Endothelial cell of umbilical vein (primary cell): Measurements from ENCODE around the gene PTGDR. TPM values are rescaled to one million over a fixed set of nuclear protein-coding genes. Genes with fewer than 3 reads are reported as not detected.

Experiments
- BruUV-seq: library from RNA; stranded (reverse); fragments of 400-500 nt; replicated peaks from 2 replicates; lab custom pipeline; 2021; lab: Mats Ljungman, UMichigan
- CTCF ChIA-PET: fragments of 300-600, 350-600 bp; sonication (Branson Sonifier 250); formaldehyde crosslinking; loops from one replicate; lab custom pipeline; 2021; ENCODE audit warnings: antibody characterized with exemption, inconsistent platforms; lab: Charles Lee
- POLR2A ChIA-PET: fragments of 300-600, 350-600 bp; sonication (Branson Sonifier 250); formaldehyde crosslinking; loops from one replicate; lab custom pipeline; 2021; ENCODE audit warnings: antibody characterized with exemption, inconsistent platforms; lab: Charles Lee
- DNase-seq: peaks from one replicate; pipeline ENCODE4 v3.0.0-alpha.2; 2011; ENCODE audit warnings: low read depth, low spot score
- FAIRE-seq: peaks from 2 replicates; lab custom pipeline; 2011; peaks lifted over from hg19 to GRCh38; lab: Jason Lieb, UNC
- H2AFZ ChIP-seq: 2 replicates; pipeline ENCODE4 v1.6.0; 2012; ENCODE audit warnings: low read depth, low read length, control low read depth, inconsistent platforms
- H3K27ac ChIP-seq: 2 replicates; pipeline ENCODE4 v1.5.1; 2011; ENCODE audit warnings: low read depth, mild to moderate bottlenecking, control low read depth, low read length, moderate library complexity; ENCODE audit not compliant: insufficient read depth
- H3K27me3 ChIP-seq, 2 experiments: 2 replicates each; pipeline versions ENCODE4 v1.6.0 to v1.6.1; 2011; ENCODE audit warnings: low read length in 2 of 2, mixed read lengths in 1 of 2; ENCODE audit not compliant: control insufficient read depth in 2 of 2, insufficient read depth in 2 of 2
- H3K36me3 ChIP-seq, 2 experiments: 2 replicates in 1 of 2; 3 replicates in 1 of 2; pipeline ENCODE4 v1.5.1; 2011; ENCODE audit warnings: low read length in 2 of 2, mild to moderate bottlenecking in 1 of 2, moderate library complexity in 1 of 2; ENCODE audit not compliant: control insufficient read depth in 2 of 2, insufficient read depth in 2 of 2; ENCODE audit errors: extremely low read depth in 1 of 2
- H3K4me1 ChIP-seq: 3 replicates; pipeline ENCODE4 v1.5.1; 2011; ENCODE audit warnings: mild to moderate bottlenecking, low read length; ENCODE audit not compliant: control insufficient read depth, insufficient read depth; ENCODE audit errors: extremely low read depth
- H3K4me2 ChIP-seq: 2 replicates; pipeline ENCODE4 v1.6.1; 2011; ENCODE audit warnings: low read length, control low read depth, mixed read lengths; ENCODE audit not compliant: insufficient read depth
- H3K4me3 ChIP-seq, 3 experiments: fragments of 200-600 bp in 1 of 3; sonication (generic), shearing (Covaris generic) in 1 of 3; replicated peaks in 1 of 3; 2 replicates each; pipeline ENCODE4 v1.5.1; 2011 to 2016; ENCODE audit warnings: control low read depth in 3 of 3, low read length in 3 of 3, mild to moderate bottlenecking in 2 of 3, inconsistent platforms in 1 of 3, low read depth in 1 of 3, moderate library complexity in 1 of 3; ENCODE audit not compliant: insufficient read depth in 1 of 3
- H3K79me2 ChIP-seq: 2 replicates; pipeline ENCODE4 v1.6.0; 2012; ENCODE audit warnings: low read length, inconsistent platforms; ENCODE audit not compliant: control insufficient read depth, insufficient read depth
- H3K9ac ChIP-seq: replicated peaks from 2 replicates; pipeline ENCODE3; 2011; ENCODE audit warnings: low read length, control low read depth; ENCODE audit not compliant: insufficient read depth; ENCODE audit errors: extremely low read depth
- H3K9me1 ChIP-seq: replicated peaks from 3 replicates; pipeline ENCODE4 v1.6.0; 2011; ENCODE audit warnings: mild to moderate bottlenecking, low read length; ENCODE audit not compliant: control insufficient read depth, insufficient read depth; ENCODE audit errors: extremely low read depth
- H3K9me3 ChIP-seq: replicated peaks from 2 replicates; pipeline ENCODE4 v1.5.1; 2012; ENCODE audit warnings: low read length, inconsistent platforms; ENCODE audit not compliant: control insufficient read depth, insufficient read depth
- H4K20me1 ChIP-seq: replicated peaks from 2 replicates; pipeline ENCODE3; 2011; ENCODE audit warnings: mild to moderate bottlenecking, low read length; ENCODE audit not compliant: control insufficient read depth, insufficient read depth; ENCODE audit errors: extremely low read depth
- EZH2 ChIP-seq: IDR thresholded peaks from 2 replicates; pipeline ENCODE4 v1.6.1; 2012; ENCODE audit warnings: borderline replicate concordance, low read depth, mild to moderate bottlenecking, moderate library complexity, low read length, inconsistent platforms; ENCODE audit not compliant: severe bottlenecking
- FOS ChIP-seq: IDR thresholded peaks from 2 replicates; pipeline ENCODE4 v1.6.1; 2011; ENCODE audit warnings: mild to moderate bottlenecking, low read length, moderate library complexity, borderline replicate concordance; ENCODE audit not compliant: insufficient read depth
- GATA2 ChIP-seq: IDR thresholded peaks from 2 replicates; pipeline ENCODE4 v1.7.0; 2011; ENCODE audit warnings: low read depth, mild to moderate bottlenecking, moderate library complexity, mixed read lengths, low read length; ENCODE audit not compliant: insufficient read length, insufficient read depth
- JUN ChIP-seq: IDR thresholded peaks from 2 replicates; pipeline ENCODE4 v1.6.1; 2011; ENCODE audit warnings: borderline replicate concordance, low read depth; ENCODE audit not compliant: insufficient read length, insufficient read depth
- MYC ChIP-seq: IDR thresholded peaks from one replicate; pipeline ENCODE4 v1.6.1; 2011; ENCODE audit warnings: mild to moderate bottlenecking, low read depth, low read length
- POLR2A ChIP-seq: IDR thresholded peaks from 2 replicates; pipeline ENCODE4 v1.6.1; 2012; ENCODE audit warnings: low read depth, mild to moderate bottlenecking, control low read depth, low read length
- POLR2AphosphoS5 ChIP-seq: IDR thresholded peaks from 2 replicates; pipeline ENCODE4 v1.6.1; 2012; ENCODE audit warnings: low read depth, mild to moderate bottlenecking, control low read depth, low read length, moderate library complexity; ENCODE audit not compliant: insufficient read depth
- dilution Hi-C: fragments of 300-500 bp; cut with MboI; formaldehyde crosslinking; loops from one replicate; pipeline ENCODE4 v1.15.0; 2019; ENCODE audit warnings: low sequenced_read_pairs; ENCODE audit not compliant: extremely low pct_ligation_motif_present
- intact Hi-C: fragments of 100-400 bp; cut with micrococcal nuclease; formaldehyde crosslinking; loops from one replicate; pipeline ENCODE4 v1.10.0; 2022
- polyA plus RNA-seq, 4 experiments: library from polyadenylated mRNA; depleted of rRNA in 3 of 4; stranded (reverse) in 3 of 4; unstranded in 1 of 4; fragments of >200 nt; gene quantifications; 2 replicates each; pipeline versions ENCODE4 v1.2.1 to v1.2.3, GENCODE V29; 2011 to 2012; ENCODE audit warnings: missing spikeins in 1 of 4
- total RNA-seq: library from RNA; stranded (reverse); gene quantifications from 2 replicates; pipeline ENCODE4 v1.2.3, GENCODE V29; 2021
- TF ChIP-seq, protein P1 (sequence below), 2 donors: IDR thresholded peaks; 1 replicate in 1 of 2; 2 replicates in 1 of 2; pipeline ENCODE4 v1.5.1; 2011; ENCODE audit warnings: low read length in 2 of 2, mild to moderate bottlenecking in 2 of 2, moderate library complexity in 2 of 2, control low read depth in 1 of 2, inconsistent platforms in 1 of 2, low read depth in 1 of 2; ENCODE audit not compliant: insufficient read depth in 1 of 2; ENCODE audit errors: extremely low read depth in 1 of 2
- TF ChIP-seq, protein P2 (sequence below): IDR thresholded peaks from 2 replicates; pipeline ENCODE4 v1.6.1; 2011; ENCODE audit not compliant: insufficient read depth, insufficient read length

Gene PTGDR
- total and polyA plus RNA-seq, 2 donors (not counting 3 experiments of a cell fraction or from before 2014, with no cell fraction given), result not detected

GRCh38 chr14:52265253-52265652, 2.2 kb upstream of the PTGDR start:
- Histone ChIP-seq H3K4me2 (no peak overlapping the region), H3K9me1 (no peaks in the 10 kb centered on the region), H3K9ac (no peak overlapping the region), H3K27ac (no peak overlapping the region), H3K36me3 (no peaks in the 10 kb centered on the region), H3K4me1 (peaks cover 7% of the 10 kb centered on the region), H3K79me2 (no peaks in the 10 kb centered on the region), H3K27me3 (peaks cover 56 to 57% of the 10 kb centered on the region in 2 experiments), H2AFZ (no peak overlapping the region), H3K9me3 (no peaks in the 10 kb centered on the region), H4K20me1 (no peaks in the 10 kb centered on the region), H3K4me3 (no peak overlapping the region)
- CTCF ChIA-PET, result no interaction called here
- FAIRE-seq (no peak), DNase-seq (peak; percentile 61)
- dilution Hi-C loops, result no loop called here
- POLR2A ChIA-PET, result no interaction called here
- intact Hi-C loops, result no loop called here
- BruUV-seq, result no TSS peak
- TF ChIP-seq POLR2AphosphoS5 (peak; percentile 49), GATA2 (peak; percentile 34), EZH2 (no peak)

DNA sequence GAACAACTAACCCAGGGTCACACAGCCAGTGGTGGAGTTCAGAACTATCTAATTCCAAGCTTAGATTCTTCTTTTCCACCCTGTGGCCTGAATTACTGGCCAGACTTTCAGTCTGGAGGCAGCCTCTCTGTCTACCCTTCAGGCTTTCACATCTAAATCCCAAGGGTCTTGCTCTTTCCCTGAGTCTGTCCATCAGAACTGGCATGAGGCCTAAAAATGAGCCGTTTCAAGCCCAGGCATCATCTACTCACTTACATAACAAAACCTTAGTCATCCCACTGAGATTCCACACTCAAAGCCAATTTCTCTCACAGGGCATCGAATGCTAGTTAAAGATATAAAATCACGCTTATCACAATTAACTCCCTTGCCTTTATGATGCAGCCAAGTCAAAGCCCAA, 1.3 kb upstream of the PTGDR start:
- Histone ChIP-seq H3K36me3 (no peaks in the 10 kb centered on the region), H3K4me1 (peaks cover 7% of the 10 kb centered on the region), H3K9me3 (no peaks in the 10 kb centered on the region), H4K20me1 (no peaks in the 10 kb centered on the region), H3K9me1 (no peaks in the 10 kb centered on the region), H2AFZ (no peak overlapping the region), H3K4me2 (no peak overlapping the region), H3K27me3 (peaks cover 60 to 62% of the 10 kb centered on the region in 2 experiments), H3K27ac (no peak overlapping the region), H3K4me3 (no peak overlapping the region), H3K79me2 (no peaks in the 10 kb centered on the region), H3K9ac (no peak overlapping the region)
- intact Hi-C loops (no loop called here), dilution Hi-C loops (no loop called here)
- no TSS peak for BruUV-seq
- TF ChIP-seq POLR2A (no peak), POLR2AphosphoS5 (no peak), FOS (no peak), MYC (no peak), EZH2 (no peak), GATA2 (no peak), JUN (no peak)
- TF ChIP-seq, protein P1, sequence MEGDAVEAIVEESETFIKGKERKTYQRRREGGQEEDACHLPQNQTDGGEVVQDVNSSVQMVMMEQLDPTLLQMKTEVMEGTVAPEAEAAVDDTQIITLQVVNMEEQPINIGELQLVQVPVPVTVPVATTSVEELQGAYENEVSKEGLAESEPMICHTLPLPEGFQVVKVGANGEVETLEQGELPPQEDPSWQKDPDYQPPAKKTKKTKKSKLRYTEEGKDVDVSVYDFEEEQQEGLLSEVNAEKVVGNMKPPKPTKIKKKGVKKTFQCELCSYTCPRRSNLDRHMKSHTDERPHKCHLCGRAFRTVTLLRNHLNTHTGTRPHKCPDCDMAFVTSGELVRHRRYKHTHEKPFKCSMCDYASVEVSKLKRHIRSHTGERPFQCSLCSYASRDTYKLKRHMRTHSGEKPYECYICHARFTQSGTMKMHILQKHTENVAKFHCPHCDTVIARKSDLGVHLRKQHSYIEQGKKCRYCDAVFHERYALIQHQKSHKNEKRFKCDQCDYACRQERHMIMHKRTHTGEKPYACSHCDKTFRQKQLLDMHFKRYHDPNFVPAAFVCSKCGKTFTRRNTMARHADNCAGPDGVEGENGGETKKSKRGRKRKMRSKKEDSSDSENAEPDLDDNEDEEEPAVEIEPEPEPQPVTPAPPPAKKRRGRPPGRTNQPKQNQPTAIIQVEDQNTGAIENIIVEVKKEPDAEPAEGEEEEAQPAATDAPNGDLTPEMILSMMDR (IDR thresholded peaks at IDR 0.05; ENCODE audit: extremely low read depth in 1 of 2, insufficient read depth in 1 of 2, low read depth in 1 of 2, low read length in 2 of 2), result no peak
- TF ChIP-seq, protein P2, sequence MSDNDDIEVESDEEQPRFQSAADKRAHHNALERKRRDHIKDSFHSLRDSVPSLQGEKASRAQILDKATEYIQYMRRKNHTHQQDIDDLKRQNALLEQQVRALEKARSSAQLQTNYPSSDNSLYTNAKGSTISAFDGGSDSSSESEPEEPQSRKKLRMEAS, result no peak
- no peak for FAIRE-seq
- CTCF ChIA-PET, result no interaction called here
- DNase-seq, result no peak
- POLR2A ChIA-PET, result no interaction called here
